GM12891 (cell line): ENCODE measurements around the gene CTDSPL.

Experiments
- POLR2A ChIP-seq: IDR thresholded peaks from 2 replicates; pipeline ENCODE4 v1.6.1; 2011; ENCODE audit warnings: low read depth, low read length, control low read depth
- POLR2AphosphoS5 ChIP-seq: IDR thresholded peaks from 2 replicates; pipeline ENCODE4 v1.6.1; 2011; ENCODE audit warnings: low read depth, low read length, control low read depth

- TF ChIP-seq POLR2A: no peak
- no peak for TF ChIP-seq POLR2AphosphoS5
These were observed 141.3 kb downstream of the CTDSPL start for GRCh38 chr3:38002940-38003339.
